Eye (tissue), 1 donor: ENCODE measurements around the gene FN1.

Experiments used
- DNase-seq: peaks from one replicate; pipeline ENCODE4 v3.0.0-alpha.2; 2015

Gene FN1

GRCh38 chr2:215382011-215382410 is 53.9 kb downstream of the FN1 start:
- DNase-seq: no peak

- no peak for DNase-seq
Observed at GRCh38 chr2:215380699-215381098, 55.2 kb downstream of the FN1 start.

- DNase-seq: no peak
Observed at GRCh38 chr2:215379948-215380347, 55.9 kb downstream of the FN1 start.

GRCh38 chr2:215379039-215379438 is 56.8 kb downstream of the FN1 start:
- no peak for DNase-seq

GRCh38 chr2:215378045-215378444 is 57.8 kb downstream of the FN1 start:
- DNase-seq: no peak

GRCh38 chr2:215377283-215377682 is 58.6 kb downstream of the FN1 start:
- no peak for DNase-seq

GRCh38 chr2:215376103-215376780 is 59.6 kb downstream of the FN1 start:
- DNase-seq: no peak

GRCh38 chr2:215375467-215375830 is 60.4 kb downstream of the FN1 start:
- DNase-seq: no peak

- no peak for DNase-seq
Observed at GRCh38 chr2:215374642-215375466, 61.0 kb downstream of the FN1 start.

- DNase-seq: no peak
Observed at GRCh38 chr2:215374002-215374401, 61.9 kb downstream of the FN1 start.

- DNase-seq: no peak
Observed at GRCh38 chr2:215372968-215373649, 62.8 kb downstream of the FN1 start.

GRCh38 chr2:215371915-215372897 is 63.7 kb downstream of the FN1 start:
- DNase-seq: no peak

- no peak for DNase-seq
Observed at GRCh38 chr2:215370112-215370965, 65.5 kb downstream of the FN1 start.

- no peak for DNase-seq
Observed at GRCh38 chr2:215369181-215369760, 66.6 kb downstream of the FN1 start.

- DNase-seq: no peak
Observed at GRCh38 chr2:215368493-215368809, 67.4 kb downstream of the FN1 start.

- DNase-seq: no peak
Observed at GRCh38 chr2:215367662-215368492, 68.0 kb downstream of the FN1 start.

- no peak for DNase-seq
Observed at GRCh38 chr2:215366440-215367032, 69.3 kb downstream of the FN1 start.

- no peak for DNase-seq
Observed at GRCh38 chr2:215365184-215365658, 70.6 kb downstream of the FN1 start.
